Left renal cortex interstitium (tissue), 4 donors: Measurements from ENCODE around the gene EML4. TPM values are rescaled to one million over a fixed set of nuclear protein-coding genes. Genes with fewer than 3 reads are reported as not detected.

Source experiments
- DNase-seq, 4 donors: peaks; one replicate each; pipeline ENCODE4 v3.0.0-alpha.2; 2013; ENCODE audit warnings: low read depth in 4 of 4, low spot score in 2 of 4, missing footprints in 1 of 4
- polyA plus RNA-seq, 4 donors: library from polyadenylated mRNA; unstranded; fragments of 120-200 nt; gene quantifications; one replicate each; pipeline ENCODE4 v1.2.1, GENCODE V29; 2013; ENCODE audit not compliant: insufficient read length in 4 of 4

Gene EML4
- polyA plus RNA-seq, 4 donors, result 96.8 to 136 (median 111) TPM

DNA sequence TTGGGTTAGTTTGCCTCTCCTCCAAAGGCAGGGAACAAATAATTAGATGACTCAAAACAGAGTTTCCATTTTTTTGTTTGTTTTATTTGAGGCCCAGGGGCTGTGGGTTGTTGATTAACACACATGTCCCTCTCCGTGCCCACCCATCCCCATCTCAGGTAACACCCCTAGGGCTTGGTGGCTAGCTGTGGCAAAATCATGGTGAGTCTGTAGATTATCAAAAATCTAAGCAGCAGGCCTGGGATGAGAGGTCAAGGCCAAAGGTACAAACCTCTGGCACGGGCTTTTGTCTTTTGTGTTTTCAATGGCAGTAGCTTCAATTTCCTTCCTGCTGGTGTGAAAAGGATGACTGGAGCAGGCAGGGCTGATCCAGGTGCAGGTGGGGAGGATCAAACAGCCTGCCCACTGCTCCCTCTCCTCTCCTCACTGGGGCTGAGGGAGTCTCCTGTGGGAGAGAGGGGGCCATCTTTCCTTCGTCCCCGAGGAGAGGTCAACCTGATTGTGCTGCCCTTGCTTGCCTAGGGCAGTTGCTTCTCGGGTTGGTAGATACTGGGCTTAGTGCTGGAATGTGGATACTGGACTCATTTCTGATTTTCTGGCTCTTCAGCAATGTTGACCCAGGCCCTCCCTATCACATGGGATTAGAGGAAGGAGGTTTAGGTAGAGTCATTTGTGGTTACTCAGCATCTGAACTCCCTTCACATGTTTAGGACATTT, 31.9 kb upstream of the EML4 start:
- no peak for DNase-seq

GRCh38 chr2:42138163-42139015, 30.8 kb upstream of the EML4 start:
- no peak for DNase-seq

GRCh38 chr2:42139101-42139500, 30.1 kb upstream of the EML4 start:
- no peak for DNase-seq

DNA sequence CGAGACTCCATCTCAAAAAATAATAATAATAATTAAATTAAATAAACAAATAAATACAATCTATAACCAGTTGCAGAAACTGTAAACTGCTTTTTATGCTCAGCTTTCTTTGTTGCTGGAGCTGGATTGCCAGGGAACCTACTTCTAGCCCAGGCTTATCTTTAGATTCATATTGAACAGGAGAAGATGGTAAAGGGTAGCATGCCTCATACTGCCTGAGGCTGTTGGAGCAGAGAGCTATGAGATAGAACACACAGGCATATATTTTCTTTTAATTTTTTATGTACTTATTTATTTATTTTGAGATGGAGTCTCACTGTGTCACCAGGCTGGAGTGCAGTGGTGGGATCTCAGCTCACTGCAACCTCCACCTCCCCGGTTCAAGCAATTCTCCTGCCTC, 28.7 kb upstream of the EML4 start:
- DNase-seq, result no peak

GRCh38 chr2:42141687-42142546, 27.2 kb upstream of the EML4 start:
- peak in 3 of 4 donors; percentile 72 to 93 (median 76) for DNase-seq

DNA sequence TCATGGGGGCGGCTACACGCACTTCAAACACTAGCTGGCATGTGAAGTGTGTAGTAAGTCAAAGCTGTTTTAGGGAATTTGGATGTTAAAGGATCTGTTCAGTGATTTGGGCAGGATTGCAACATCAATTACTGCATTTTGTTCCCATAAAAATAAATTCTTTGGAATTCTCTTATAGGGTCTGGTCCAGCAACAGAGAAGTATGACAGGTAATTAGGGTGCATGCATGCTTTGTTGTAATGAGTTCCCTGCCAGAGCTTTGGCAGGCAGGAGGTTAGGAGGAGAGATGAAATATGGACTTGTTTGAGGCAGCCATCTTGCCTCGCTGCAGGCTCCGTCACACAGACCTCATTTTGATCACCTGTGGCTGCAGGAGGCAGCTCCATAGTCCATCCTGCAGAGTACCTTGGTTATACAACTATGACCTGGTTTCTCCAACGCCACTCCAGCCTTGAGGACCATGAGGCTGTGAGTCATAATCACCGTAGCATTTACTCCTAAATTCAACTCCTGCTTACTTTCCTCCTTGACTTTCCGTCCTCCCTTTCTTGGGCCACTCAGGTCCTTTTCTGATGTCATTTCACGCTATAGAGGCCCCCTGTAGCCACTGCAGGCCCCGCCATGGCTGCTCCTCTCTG, 26.5 kb upstream of the EML4 start:
- no peak for DNase-seq

DNA sequence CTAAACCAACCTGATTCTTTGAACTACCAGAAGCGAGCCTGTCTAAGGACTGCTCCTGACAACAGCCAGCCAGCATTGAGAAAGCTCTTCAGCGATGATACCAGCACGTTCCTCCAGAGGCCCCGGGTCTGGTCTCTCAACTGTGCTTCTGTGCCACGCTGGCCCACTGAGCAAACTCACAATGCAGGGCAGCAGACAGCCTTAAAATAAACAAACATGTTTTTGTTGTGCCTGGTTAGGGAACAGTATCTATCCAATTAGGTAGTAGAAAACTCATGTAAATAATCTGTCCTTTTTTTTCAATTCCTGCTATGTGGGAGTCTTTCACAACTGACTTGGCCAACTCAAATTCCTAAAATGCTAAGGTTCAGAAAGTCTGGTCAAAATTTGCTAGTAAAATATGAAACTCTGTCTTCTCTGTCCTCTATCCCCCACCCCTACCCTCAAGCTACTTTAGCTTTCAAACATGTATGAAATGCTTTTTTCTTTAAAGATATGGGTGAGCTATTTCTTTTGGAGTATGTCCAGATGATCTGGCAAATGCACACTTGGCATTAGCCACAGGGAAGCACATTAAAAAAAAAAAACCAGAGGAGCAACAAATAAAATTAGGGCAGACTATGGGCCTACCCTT, 21.4 kb upstream of the EML4 start:
- no peak for DNase-seq

DNA sequence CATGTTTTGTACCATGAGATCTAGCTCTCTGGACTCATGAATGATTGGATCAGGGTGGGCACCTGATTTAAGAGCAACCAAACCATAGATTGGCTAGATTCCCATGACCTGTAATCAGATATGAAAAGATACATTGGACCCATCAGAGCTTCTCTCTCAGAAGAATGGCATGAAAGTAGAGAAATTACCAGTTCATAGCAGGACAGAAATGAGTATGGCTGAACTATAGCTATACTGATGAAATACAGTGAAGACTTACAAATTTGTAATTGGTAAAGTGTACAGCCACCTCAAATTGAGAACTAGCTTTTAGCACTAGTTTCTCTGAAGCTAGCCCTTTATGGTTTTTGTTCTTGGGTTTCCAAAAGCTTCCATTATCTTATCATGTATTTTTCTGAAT, 19.0 kb upstream of the EML4 start:
- DNase-seq, result no peak

DNA sequence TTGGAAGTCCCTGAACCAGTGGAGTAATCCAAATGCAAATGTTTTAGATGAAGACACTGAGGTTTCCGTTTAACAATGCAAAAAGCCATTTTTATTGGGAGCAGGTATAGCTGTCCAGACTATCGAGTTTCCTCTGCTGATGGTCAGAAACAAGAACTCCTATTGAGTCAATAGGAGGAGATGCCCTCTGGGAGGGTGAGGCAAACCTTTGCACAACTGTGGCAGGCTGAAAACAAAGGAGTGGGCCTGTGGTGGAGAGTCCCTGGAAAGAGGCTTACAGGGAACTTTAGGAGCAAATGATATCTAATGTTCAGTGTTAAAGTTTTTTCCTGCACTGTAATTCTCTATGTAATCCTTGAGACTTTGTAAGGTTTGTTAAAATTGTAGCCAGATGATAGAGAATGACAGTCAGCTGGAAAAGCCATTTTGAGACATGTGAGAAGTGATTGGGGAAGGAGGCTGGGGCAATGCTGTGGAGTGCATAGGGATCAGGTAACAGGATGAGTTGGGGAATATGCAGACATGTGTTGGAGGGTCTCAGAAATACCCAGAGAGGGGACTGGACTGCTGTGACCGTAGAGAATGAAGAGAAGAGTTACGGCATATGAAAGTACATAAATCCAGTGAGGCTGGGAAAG, 15.1 kb upstream of the EML4 start:
- no peak for DNase-seq

GRCh38 chr2:42156721-42157120, 12.4 kb upstream of the EML4 start:
- DNase-seq, result no peak

GRCh38 chr2:42161444-42161843, 7.7 kb upstream of the EML4 start:
- no peak for DNase-seq

- no peak for DNase-seq
Observed at GRCh38 chr2:42163444-42164045, 5.6 kb upstream of the EML4 start.

GRCh38 chr2:42164046-42164445, 5.1 kb upstream of the EML4 start:
- no peak for DNase-seq

GRCh38 chr2:42164971-42165370, 4.2 kb upstream of the EML4 start:
- no peak for DNase-seq

DNA sequence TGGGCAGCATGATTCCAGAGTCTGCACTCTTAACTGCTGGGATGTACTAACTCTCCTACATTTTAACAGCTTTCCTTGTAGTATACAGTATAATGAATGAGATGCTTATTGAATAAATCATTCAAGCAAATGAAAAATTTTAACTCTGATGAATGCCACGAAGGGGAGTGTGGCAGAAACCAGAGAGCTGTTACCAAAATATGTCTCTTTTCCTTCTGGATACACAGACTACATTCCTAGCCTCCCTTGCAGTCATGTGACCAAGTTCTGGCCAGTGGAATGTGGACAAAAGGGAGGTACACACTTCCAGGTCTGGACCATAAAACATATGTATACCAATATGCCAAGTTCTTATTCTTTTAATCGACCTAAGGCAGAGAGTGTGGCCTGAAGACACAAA, 1.7 kb upstream of the EML4 start:
- no peak for DNase-seq

- DNase-seq, result no peak
Observed at GRCh38 chr2:42168459-42169099, 574 bp upstream of the EML4 start.

- peak in 1 of 4 donors; percentile 64 for DNase-seq
Observed at GRCh38 chr2:42169874-42170521, 845 bp downstream of the EML4 start.
